HG03159 (cell line): Measurements from ENCODE around the gene MAD1L1.
"Not testable (repeated sequence)": the region's sequence is repeated elsewhere in the genome, so short reads cannot be mapped to it uniquely, and the experiment has no call there.

Experiments used
- ATAC-seq: cut with Tn5 transposase; IDR thresholded peaks from one replicate; pipeline ENCODE4 v1.9.1; 2021; ENCODE audit warnings: mild to moderate bottlenecking, moderate library complexity; ENCODE audit not compliant: unreplicated experiment

MAD1L1 gene

DNA sequence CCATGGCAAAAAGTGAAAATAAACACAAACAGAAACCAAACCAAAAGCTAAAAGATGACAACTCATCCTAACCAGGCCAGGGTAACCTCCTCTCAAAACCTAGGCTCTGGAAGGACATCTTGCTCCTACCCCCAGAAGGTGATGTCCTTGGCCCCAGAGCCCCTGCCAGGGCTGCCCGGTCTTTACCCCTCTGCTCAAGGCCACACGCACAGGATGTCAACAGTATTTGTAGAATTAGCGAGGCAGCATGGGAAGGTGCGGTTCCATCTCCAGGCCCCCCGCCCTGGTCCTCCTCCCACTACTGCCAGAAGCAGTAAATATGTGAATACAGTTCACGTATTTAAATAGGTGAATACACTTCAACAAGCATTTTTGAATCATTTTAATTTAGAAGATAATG, 356.1 kb downstream of the MAD1L1 start:
- ATAC-seq: not testable (repeated sequence)

DNA sequence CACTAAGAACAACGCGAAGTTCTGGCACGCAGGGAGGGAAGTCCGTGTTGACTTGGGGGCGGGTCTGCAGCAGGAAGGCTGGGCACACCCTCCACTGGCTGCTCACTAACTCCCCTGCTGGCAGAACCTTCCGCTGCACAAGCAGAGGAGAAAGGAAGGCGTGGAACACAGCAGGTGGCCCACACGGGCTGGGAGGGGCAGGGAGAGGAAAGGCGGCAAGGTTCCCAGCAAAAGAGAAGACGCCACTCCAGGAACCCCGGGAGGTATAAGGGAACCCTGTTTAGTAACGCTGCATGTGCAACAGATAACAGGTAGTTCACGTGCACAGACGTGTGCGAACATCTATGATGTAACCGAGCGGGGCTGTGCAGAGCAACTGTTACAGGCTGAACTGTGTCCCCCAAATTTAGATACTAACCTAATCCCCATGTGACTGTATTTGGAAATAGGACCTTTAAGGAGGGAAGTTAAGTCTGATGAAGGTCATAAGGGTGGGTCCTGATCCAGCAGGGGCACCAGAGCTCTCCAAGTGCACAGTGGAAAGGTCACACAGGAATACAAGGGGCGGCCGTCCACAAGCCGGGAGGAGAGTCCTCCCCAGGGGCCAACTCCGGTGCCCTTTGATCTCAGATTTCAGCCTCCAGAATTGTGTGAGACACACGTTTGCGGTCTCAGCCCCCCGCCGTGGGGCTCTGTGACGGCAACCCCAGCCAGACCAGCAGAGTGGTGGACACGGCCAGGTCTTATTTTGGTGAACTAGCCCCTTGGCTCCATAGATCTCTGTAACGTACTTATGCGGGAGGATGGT, 357.1 kb downstream of the MAD1L1 start:
- ATAC-seq: not testable (repeated sequence)

DNA sequence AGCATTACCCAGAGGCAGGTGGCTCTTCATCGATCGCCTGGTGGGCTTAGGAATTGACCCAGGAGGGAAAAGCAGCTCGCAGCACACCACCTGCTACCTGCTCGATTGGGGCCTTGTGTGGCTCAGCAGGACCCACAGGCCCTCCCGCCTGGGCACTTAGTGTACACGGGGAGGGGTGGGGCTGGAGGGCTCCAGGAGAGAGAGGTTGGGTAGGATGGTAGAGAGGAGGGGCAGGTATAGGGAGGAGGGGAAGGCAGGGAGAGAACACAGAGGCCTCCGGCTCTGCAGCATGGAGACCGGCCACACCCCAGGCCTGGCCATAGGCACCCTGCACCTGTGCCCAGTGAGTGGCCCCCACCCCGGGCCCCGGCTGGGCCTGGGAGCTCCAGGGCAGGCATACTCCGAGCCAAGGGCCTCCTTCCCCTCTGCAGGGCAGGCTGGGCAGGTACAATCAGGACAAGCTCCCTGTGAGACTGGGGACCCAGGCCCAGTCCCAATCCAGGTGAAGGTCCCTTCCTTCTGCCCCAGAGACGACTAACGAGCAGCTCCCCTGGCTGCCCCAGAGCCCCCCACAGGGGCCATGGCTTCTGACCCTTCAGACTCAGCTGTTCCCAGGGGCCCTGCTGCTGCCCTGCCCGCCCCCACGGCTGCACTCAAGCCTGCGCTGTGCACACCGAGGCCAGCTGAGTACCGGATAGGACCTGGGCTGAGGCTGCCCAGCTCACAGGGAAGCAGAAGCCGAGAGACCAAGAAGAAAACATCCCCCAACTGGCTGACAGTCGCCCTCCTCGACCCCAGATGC, 358.0 kb downstream of the MAD1L1 start:
- not testable (repeated sequence) for ATAC-seq

DNA sequence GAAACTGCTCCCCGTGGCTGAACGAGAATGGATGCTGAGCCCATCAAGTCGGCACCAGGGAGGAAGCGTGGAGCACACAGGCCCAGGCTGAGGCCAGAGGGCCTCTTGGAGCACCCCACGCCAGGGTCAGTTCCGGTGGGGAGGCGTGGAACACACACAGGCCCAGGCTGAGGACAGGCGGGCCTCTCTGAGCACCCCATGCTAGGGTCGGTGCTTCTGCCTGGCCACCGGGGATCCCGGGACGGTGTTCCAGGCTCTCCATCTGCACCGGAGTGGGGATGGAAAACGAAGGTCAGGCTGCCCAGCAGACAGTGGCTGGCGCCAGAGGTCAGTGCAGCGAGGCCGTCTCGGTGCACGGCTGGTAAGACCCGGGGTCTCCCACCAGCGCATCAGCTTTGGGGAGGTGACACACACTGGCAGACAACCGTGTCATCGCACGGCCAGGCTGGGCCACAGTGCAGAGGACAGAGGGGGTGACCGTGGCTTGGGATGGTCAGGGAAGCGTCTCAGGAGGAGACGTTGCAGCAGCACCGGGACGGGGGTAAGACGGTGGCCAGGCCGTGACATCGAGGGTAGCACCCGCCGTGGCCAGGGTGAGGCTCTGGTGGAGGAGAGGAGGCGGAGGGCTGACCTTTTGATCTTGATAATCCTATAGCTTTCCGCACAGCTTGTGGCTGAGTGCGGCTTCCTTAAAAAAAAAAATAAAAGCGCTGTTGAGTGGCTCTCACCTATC, 358.7 kb downstream of the MAD1L1 start:
- no peak for ATAC-seq

DNA sequence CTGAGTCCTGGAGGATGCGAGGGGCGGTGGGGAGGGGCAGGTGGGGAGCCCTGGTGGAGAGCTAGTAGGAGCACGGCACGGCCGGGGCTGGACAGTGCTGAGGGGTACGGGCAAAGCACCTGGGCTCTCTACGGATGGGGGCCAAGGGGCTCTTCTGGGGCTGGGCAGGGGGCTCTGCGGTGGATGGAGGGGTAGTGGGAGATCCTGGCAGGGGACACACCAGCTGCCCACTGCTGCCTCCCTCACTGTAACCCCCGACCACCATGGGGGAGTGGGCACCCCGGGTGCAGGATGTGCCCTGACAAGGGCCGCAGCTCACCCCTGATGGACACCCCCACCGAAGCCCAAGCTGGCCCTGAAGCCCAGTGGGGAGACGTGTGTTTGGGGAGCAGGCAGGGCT, 359.3 kb downstream of the MAD1L1 start:
- ATAC-seq: no peak

DNA sequence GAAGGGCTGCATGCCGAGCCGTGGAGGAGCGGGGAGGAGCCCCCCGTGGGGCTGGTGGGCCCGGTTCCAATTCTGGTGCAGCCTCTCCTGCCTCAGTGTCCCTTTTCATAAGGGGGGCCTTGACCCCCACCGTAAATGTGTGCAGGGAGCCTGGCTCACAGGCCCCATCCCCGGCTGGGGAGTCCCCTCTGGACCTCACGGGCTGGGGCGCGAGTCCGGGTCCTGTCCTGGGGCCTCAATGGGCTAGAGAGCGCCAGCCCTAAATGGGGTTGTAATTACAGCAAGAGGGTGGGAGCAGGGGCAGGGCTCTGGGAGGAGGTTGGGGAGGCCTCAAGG, 359.7 kb downstream of the MAD1L1 start:
- ATAC-seq: no peak

DNA sequence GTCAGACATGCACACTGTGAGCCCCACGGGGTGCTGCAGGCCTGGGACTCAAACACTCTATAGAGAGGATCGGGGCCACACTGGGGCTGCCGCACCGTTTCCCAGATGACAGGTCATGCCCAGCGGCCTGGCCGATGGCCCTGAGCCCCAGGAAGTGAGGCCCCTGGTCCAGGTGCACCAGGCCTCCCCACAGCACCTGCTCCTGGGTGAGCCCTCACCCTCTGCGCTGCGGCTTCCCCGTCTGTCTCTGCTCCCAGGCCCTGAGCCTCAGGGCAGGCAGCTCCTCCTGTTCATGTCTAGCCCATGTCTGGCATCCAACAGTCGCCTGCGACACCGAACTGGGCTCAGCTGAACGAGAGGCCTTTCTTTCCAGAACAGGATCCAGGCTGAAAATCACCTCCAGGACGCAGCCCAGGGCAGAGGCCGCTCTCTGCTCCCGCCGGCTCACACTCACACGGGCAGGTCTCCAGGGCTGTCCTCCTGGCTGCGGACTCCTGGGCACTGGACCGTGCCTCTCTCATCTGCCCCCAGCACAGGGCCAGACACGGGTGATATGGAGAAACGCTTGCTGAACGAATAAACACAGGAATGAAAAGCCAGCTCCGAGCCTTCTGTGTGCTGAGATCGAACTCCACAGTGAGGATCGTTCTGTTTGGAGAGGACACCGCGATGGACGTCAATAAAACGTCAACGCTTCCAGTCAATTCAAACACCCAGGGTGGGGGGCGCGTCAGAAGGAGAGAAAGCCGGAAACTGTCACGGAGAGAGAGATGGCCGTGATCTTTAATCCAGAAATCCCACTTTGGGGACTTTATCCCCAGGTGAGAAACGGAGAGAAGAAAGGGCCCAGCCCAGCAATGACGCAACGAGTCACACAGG, 360.3 kb downstream of the MAD1L1 start:
- no peak for ATAC-seq

DNA sequence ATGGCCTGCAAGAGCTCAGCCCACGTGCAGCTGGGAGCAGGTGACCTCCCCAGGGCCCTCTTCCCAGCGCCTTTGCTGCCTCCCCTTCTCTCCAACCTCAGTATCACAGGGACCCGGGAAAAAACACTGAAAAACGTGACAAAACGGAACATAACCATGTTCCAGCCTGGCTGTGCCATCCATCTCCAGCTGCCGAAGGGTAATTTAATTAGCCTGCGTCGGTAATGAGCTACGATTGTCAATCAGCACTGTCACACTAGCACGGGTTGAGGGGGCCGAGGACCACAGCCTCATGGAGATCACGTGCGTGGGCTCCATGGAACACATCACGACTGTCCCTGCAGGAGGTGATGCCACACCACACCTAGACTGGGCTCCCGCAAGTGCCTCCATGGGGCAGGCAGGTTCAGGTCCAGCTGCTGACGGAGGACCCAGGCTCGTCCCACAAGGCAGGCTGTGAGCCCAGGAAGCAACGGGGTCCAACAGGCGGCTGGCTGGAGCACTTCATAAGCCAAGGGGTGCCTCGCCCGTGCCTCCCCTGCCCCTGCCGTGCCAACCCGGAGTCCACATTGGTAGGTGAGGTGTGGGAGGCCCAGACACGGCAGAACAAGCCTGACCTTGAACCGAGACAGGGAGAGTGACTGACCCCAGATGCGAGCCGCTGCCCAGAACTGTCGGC, 363.2 kb downstream of the MAD1L1 start:
- ATAC-seq: no peak

DNA sequence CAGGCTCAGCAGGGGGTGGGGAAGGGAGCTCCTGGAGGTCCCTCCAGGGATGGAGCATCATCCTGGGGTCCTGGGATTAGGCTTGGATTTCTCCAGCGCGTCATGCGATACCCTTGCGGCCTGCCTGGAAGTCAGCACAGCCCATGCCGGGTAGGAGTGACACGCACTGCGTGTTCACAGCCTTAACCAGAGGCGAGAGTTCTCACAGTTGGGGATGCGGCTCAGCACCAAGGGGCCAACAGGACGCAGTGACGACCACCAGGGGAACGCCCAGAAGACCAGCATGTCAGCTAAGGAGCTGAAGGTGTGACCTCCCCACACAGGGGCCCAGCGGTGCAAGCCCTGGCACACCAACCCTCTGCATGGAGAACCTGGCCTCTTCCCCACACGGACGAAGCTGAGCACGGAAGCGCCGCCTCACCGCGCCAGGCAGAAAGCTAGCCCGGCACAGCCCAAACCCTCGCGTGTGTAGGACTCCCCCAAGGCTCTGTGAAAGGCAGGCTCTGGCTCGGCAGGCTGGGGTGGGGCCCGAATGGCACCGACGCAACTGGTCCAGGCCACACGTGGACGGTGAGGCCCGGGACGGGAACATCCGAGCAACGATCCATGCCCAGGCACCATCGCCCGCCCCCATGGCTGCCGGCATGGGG, 364.1 kb downstream of the MAD1L1 start:
- no peak for ATAC-seq

DNA sequence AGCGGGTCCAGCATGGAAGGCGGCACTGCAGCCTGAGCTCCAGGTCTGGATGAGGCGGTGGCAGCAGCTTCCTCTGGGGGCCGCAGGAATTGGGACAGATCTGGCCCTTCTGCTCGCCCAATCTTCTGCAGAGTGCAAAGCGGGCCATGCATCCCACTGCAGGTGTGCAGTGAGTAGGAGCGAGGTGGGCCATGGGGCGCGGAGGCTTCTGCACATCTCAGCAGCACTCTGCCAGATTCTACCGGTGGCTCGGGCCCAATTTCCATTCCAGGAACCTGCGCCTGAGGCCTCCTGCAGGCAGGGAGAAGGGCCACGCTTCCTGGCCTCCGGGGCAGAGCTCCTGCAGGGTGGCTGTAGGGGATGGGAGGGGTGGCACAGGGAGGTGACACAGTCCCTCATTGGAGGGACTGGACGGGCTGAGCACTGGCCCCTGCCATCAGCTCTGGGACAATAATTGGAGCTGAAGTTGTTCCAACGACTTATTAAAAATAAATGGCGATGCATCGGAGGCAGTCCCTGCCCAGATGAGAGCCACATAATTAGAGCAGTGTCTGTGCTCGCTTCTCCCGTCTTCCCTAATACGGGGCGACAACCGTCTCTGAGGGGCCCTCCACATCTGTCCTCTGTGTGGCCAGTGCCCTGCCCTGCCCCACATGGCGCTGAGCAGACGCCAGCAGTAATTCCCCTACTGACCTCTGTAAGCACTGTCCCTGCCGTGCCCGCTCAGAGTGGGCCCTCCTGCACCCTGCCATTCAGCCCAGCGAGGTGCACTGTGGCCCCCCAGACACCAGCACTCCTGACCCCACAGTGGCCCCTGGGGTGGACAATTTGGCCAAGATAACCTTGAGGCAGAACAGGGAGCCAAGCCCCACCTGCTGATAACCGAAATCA, 365.1 kb downstream of the MAD1L1 start:
- no peak for ATAC-seq

DNA sequence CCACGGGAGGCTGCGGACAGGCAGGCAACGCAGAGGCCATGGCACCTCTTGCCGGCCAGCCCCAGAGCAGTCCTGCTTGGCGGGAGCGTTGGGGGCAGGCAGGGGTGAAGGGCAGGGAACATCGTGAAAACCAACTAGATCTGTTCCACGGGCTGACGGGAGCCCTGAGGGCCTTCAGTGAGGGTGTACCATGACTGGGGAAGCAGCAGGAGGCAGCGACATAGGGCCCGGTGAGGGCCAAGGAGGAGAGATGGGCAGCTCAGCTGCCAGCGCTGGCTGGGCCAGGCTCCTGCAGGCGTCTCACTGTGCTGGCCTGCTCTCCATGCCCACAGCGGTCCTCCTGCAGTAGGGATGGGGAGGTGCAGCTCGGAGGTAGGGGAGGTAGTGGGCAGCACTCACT, 366.1 kb downstream of the MAD1L1 start:
- ATAC-seq: no peak

DNA sequence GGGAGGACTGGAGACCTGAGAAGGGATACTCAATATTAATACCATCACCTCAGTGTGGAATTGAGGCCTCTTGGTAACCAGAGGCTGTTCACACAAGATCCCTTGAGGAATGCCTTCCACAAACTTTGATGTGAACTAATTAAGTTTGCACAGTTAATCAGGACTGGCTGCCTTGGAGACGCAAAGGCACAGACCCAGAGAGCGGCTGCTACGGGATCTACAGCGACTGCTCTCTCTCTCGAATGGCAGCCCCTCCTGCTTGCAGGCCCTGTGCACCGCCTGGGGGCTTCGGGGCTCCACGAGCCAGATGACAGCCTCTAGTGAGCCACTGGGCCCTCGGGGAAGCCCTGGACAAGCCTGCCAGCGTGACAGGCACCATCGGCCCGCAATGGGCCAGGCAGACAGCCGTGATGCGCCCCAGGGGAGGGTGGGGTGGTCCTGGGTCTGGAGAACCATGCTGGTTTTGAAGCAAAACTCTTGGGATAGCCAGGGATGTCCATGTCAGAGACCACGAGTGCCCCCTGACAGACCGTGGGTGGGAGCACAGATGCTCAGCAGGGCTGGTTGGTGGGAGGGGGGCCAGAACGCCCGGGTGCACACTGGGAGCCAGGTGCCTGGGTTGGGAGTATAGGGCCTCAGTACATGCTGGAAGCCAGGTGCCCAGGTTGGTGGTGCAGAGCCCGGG, 367.0 kb downstream of the MAD1L1 start:
- ATAC-seq: no peak

DNA sequence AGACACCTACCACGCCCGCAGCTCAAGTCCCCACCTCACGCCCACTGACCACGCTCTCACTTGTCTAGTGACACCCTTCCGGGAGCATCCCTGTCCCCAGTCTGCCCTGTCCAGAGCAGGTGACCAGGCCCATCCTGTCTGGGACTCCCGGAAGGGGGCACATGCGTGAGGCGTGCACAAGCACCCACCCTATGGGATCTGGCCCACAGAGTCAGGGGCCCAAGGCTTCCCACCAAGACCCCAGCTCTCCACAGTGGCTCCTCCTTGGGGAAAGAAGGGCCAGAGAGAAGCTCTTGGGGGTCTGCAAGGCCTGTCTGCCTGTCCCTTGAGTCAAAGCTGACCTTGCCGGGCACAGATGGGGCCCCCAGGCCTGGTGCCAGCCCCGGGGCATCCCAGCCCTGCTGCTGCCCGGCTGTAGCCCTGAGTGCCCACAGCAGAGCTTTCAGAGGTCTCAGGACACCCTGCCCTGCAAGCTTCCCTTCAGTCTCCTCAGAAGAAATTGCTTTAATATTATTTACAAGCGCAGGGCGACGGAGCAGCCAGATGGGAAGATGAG, 367.7 kb downstream of the MAD1L1 start:
- no peak for ATAC-seq

DNA sequence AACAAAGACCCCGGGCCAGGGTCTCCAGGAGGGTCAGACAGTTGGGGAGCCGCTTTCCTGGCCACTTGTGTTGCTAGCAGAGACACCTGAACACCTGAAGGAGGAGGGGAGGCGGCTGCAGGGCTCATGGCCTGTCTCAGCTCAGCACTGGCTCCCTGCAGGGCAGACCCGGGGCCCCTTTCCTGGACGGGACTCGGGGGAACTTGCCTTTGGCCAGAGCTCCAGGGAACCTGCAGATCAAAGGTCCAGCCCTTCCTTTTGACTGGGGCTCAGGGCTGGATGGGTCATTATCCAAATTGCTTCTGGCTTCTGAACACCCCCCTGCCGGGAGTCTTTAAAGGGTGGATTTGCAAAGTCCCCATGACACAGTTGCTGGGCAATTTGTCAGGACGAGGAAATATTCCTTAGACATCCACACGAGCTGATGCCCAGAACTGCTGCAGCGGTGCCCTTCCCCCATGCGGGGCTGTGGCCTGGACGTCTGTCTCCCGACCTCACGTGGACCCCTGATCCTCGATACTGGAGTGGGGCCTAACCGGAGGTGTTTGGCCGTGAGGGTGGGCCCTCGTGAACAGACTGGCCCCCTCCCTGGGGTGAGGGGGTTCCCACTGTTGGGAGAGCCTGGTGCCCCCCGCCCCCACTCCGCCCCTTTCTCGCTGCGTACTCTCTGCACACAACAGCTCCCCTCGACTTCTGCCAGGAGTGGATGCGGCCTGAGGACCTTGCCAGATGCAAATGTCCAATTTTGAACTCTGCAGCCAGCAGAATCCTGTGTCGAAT, 368.4 kb downstream of the MAD1L1 start:
- no peak for ATAC-seq

DNA sequence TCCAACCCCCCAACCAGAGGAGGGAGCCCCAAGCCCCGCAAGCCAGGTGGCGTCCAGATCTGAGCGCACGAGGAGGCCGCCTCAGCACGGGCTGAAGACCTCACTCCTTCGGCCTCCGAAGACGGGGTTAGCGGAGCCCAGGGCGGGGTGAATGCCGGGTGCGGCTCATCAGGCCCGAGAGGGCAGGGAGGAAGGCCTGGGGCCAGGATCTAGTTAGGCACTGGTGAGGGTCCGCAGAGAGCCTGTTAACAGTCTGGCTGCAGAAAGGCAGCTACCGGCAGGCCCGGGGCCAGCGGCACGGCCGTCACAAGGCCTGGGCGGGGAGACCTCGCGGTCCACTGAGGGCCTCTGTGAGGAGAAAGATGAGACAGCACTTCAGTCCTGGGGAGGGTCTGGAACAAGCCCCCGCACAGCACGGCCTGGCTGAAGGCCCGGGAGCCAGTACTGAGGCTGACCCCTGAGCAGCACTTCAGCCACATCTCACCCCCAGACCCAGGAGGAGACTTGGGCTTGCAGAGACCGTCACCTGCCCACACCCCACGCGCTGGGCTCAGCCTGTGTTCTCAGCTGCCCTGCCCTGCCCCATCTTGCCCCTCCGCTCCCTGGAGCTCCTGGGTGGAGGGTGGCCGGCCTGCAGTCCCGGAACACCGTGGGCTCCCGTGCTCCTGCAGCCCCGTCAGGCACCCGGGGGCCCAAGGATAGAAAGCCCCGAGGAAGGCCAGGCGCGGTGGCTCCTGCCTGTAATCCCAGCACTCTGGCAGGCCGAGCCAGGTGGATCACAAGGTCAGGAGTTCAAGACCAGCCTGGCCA, 369.4 kb downstream of the MAD1L1 start:
- no peak for ATAC-seq

DNA sequence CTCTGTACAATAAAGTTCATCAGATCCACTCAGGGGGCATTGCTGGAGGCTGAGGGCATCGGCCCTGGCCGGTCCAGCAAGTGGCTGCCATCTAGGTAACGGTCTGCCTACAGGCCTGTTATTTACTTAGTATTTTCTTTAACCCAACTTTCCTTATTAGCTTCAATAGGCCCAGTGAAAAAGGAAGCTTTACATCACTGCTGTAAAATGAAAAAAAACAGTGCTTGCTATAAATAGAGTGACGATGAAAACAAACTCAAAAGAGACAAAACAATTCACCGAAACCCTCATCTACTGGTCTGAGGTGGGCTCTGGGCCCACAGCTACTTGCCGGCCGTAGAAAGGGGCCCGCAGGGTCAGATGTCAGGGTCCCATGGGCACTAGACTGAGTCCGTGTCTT, 370.2 kb downstream of the MAD1L1 start:
- ATAC-seq: no peak
